H1 (cell line): ENCODE results near the gene SMG9. TPM values are rescaled to one million over a fixed set of nuclear protein-coding genes. Genes with fewer than 3 reads are reported as not detected.

Source experiments
- CTCF ChIA-PET: fragments of 300-600 bp; sonication (Branson Sonifier 250); formaldehyde crosslinking; loops from one replicate; lab custom pipeline; 2021; ENCODE audit not compliant: partially characterized antibody; lab: Charles Lee
- POLR2A ChIA-PET: fragments of 300-600 bp; sonication (Branson Sonifier 250); formaldehyde crosslinking; loops from one replicate; lab custom pipeline; 2021; ENCODE audit warnings: inconsistent platforms; ENCODE audit not compliant: partially characterized antibody; lab: Charles Lee
- DNase-seq, 2 experiments: peaks; one replicate each; pipeline versions ENCODE4 v3.0.0 to v3.0.0-alpha.2; 2010 to 2022; ENCODE audit warnings: low spot score in 2 of 2, low read depth in 1 of 2, mixed read lengths in 1 of 2
- FAIRE-seq: peaks from 2 replicates; lab custom pipeline; 2011; peaks lifted over from hg19 to GRCh38; lab: Jason Lieb, UNC
- H2AFZ ChIP-seq: 2 replicates; pipeline ENCODE4 v1.8.1; 2012; ENCODE audit warnings: low read length, inconsistent platforms
- H2AK5ac ChIP-seq: 2 replicates; pipeline ENCODE4 v1.6.1; 2013; ENCODE audit warnings: low read depth, low read length
- H2BK120ac ChIP-seq: replicated peaks from 2 replicates; pipeline ENCODE3; 2013; ENCODE audit warnings: low read depth, low read length, inconsistent platforms
- H2BK12ac ChIP-seq: 2 replicates; pipeline ENCODE4 v1.6.1; 2013; ENCODE audit warnings: low read depth, low read length
- H2BK15ac ChIP-seq: 2 replicates; pipeline ENCODE4 v1.6.1; 2013; ENCODE audit warnings: low read length
- H2BK20ac ChIP-seq: 2 replicates; pipeline ENCODE4 v1.6.1; 2013; ENCODE audit warnings: low read length
- H2BK5ac ChIP-seq: 2 replicates; pipeline ENCODE4 v1.6.1; 2013; ENCODE audit warnings: low read depth, low read length
- H3K14ac ChIP-seq: 2 replicates; pipeline ENCODE4 v1.6.1; 2013; ENCODE audit warnings: inconsistent platforms; ENCODE audit not compliant: insufficient read length
- H3K18ac ChIP-seq: 2 replicates; pipeline ENCODE4 v1.6.1; 2013; ENCODE audit warnings: low read length; ENCODE audit errors: extremely low read depth
- H3K23ac ChIP-seq: 2 replicates; pipeline ENCODE4 v1.6.1; 2013; ENCODE audit warnings: inconsistent platforms; ENCODE audit not compliant: insufficient read length
- H3K23me2 ChIP-seq: 2 replicates; pipeline ENCODE4 v1.6.1; 2013; ENCODE audit warnings: low read depth, low read length
- H3K27ac ChIP-seq: 2 replicates; pipeline ENCODE4 v1.6.1; 2011; ENCODE audit warnings: low read depth, low read length, inconsistent platforms
- H3K27me3 ChIP-seq, 4 experiments: replicated peaks in 1 of 4; 1 replicate in 1 of 4; 2 replicates in 3 of 4; pipeline versions ENCODE4 v1.6.1 to v1.8.1; 2011 to 2013; ENCODE audit warnings: low read length in 3 of 4, mild to moderate bottlenecking in 3 of 4, inconsistent platforms in 2 of 4, mixed read lengths in 2 of 4, moderate library complexity in 1 of 4; ENCODE audit not compliant: control insufficient read depth in 3 of 4, insufficient read depth in 3 of 4; ENCODE audit errors: extremely low read depth in 1 of 4
- H3K36me3 ChIP-seq, 4 experiments: 2 replicates each; pipeline versions ENCODE4 v1.6.1 to v1.8.1; 2011 to 2013; ENCODE audit warnings: mild to moderate bottlenecking in 4 of 4, low read length in 3 of 4, moderate library complexity in 2 of 4, control low read depth in 1 of 4, inconsistent platforms in 1 of 4; ENCODE audit not compliant: insufficient read depth in 4 of 4, control insufficient read depth in 2 of 4
- H3K4ac ChIP-seq: replicated peaks from 2 replicates; pipeline ENCODE3; 2013; ENCODE audit warnings: low read length, low read depth, mixed read lengths, inconsistent platforms; ENCODE audit not compliant: insufficient read length
- H3K4me1 ChIP-seq, 4 experiments: replicated peaks in 1 of 4; 1 replicate in 1 of 4; 2 replicates in 3 of 4; pipeline versions ENCODE4 v1.6.1 to v1.8.1; 2011 to 2013; ENCODE audit warnings: low read length in 3 of 4, inconsistent platforms in 2 of 4, mixed read lengths in 1 of 4; ENCODE audit not compliant: insufficient read depth in 4 of 4, control insufficient read depth in 3 of 4
- H3K4me2 ChIP-seq, 2 experiments: 2 replicates each; pipeline versions ENCODE4 v1.6.1 to v1.8.1; 2011 to 2013; ENCODE audit warnings: low read depth in 2 of 2, low read length in 2 of 2, control low read depth in 1 of 2, inconsistent platforms in 1 of 2, mild to moderate bottlenecking in 1 of 2; ENCODE audit not compliant: insufficient read depth in 1 of 2
- H3K4me3 ChIP-seq, 4 experiments: fragments of 200-600, 300-600 bp in 1 of 4; sonication (generic), shearing (Covaris generic), sonication (Bioruptor Twin) in 1 of 4; 2 replicates each; pipeline versions ENCODE4 v1.5.1 to v1.8.1; 2011 to 2016; ENCODE audit warnings: low read length in 4 of 4, low read depth in 3 of 4, control low read depth in 2 of 4, inconsistent platforms in 2 of 4, mild to moderate bottlenecking in 2 of 4, mixed read lengths in 1 of 4, moderate library complexity in 1 of 4; ENCODE audit not compliant: insufficient read depth in 2 of 4; ENCODE audit errors: extremely low read depth in 1 of 4
- H3K56ac ChIP-seq: replicated peaks from 2 replicates; pipeline ENCODE3; 2013; ENCODE audit warnings: low read depth, mild to moderate bottlenecking, mixed read lengths, low read length, inconsistent platforms; ENCODE audit not compliant: insufficient read length
- H3K79me1 ChIP-seq: 2 replicates; pipeline ENCODE4 v1.6.1; 2013; ENCODE audit warnings: low read depth, low read length, control low read depth
- H3K79me2 ChIP-seq, 2 experiments: 2 replicates each; pipeline versions ENCODE4 v1.6.1 to v1.8.1; 2012 to 2013; ENCODE audit warnings: low read length in 2 of 2, mild to moderate bottlenecking in 2 of 2, inconsistent platforms in 1 of 2; ENCODE audit not compliant: insufficient read depth in 2 of 2, control insufficient read depth in 1 of 2
- H3K9ac ChIP-seq, 4 experiments: replicated peaks in 1 of 4; 1 replicate in 1 of 4; 2 replicates in 3 of 4; pipeline versions ENCODE4 v1.6.1 to v1.8.1; 2011 to 2013; ENCODE audit warnings: low read depth in 3 of 4, low read length in 3 of 4, control low read depth in 2 of 4, mild to moderate bottlenecking in 2 of 4, moderate library complexity in 2 of 4, inconsistent platforms in 1 of 4; ENCODE audit errors: extremely low read depth in 1 of 4
- H3K9me3 ChIP-seq, 2 experiments: 2 replicates each; pipeline versions ENCODE4 v1.6.1 to v1.8.1; 2012 to 2013; ENCODE audit warnings: mild to moderate bottlenecking in 2 of 2, moderate library complexity in 2 of 2, control low read depth in 1 of 2, inconsistent platforms in 1 of 2, low read depth in 1 of 2, low read length in 1 of 2, mixed read lengths in 1 of 2; ENCODE audit not compliant: insufficient read depth in 2 of 2
- H4K20me1 ChIP-seq, 2 experiments: replicated peaks in 1 of 2; 2 replicates each; pipeline versions ENCODE3 to v1.8.1; 2011 to 2013; ENCODE audit warnings: inconsistent platforms in 2 of 2, low read length in 2 of 2, mild to moderate bottlenecking in 1 of 2; ENCODE audit not compliant: insufficient read depth in 2 of 2, control insufficient read depth in 1 of 2
- H4K5ac ChIP-seq: 2 replicates; pipeline ENCODE4 v1.6.1; 2013; ENCODE audit warnings: low read length, low read depth, mixed read lengths, inconsistent platforms; ENCODE audit not compliant: insufficient read length
- H4K8ac ChIP-seq: 2 replicates; pipeline ENCODE4 v1.8.0; 2013; ENCODE audit warnings: mild to moderate bottlenecking, moderate library complexity, low read length, inconsistent platforms; ENCODE audit not compliant: insufficient read depth; ENCODE audit errors: extremely low read depth
- H4K91ac ChIP-seq: replicated peaks from 2 replicates; pipeline ENCODE3; 2013; ENCODE audit warnings: low read length, mixed read lengths, inconsistent platforms; ENCODE audit not compliant: insufficient read length
- FOSL1 ChIP-seq: IDR thresholded peaks from 2 replicates; pipeline ENCODE4 v1.6.1; 2011; ENCODE audit warnings: mild to moderate bottlenecking, low read depth, low read length, moderate library complexity; ENCODE audit not compliant: insufficient read depth
- MAFK ChIP-seq: IDR thresholded peaks from 2 replicates; pipeline ENCODE4 v1.6.1; 2012; ENCODE audit warnings: low read depth, mild to moderate bottlenecking, improper control_type of control experiment, low read length
- RAD21 ChIP-seq, 2 experiments: IDR thresholded peaks in 1 of 2; conservative IDR thresholded peaks in 1 of 2; 2 replicates each; pipeline ENCODE4 v1.6.1; 2011; ENCODE audit warnings: low read depth in 2 of 2, low read length in 2 of 2, improper control_type of control experiment in 1 of 2, inconsistent platforms in 1 of 2, mild to moderate bottlenecking in 1 of 2, moderate library complexity in 1 of 2
- WGBS, 2 experiments: shearing (Covaris generic) in 1 of 2; methylation state at CpG; one replicate each; pipeline versions ENCODE4 v1.1.6 to v1.1.7; 2013 to 2015; ENCODE audit warnings: low lambda C conversion rate in 2 of 2, mixed read lengths in 2 of 2, inconsistent platforms in 1 of 2, low coverage in 1 of 2, missing lambda C conversion rate in 1 of 2; ENCODE audit not compliant: insufficient replicate concordance in 2 of 2, insufficient coverage in 1 of 2, insufficient read length in 1 of 2; ENCODE audit errors: extremely low coverage in 1 of 2, missing lambda C conversion rate in 1 of 2; 5-methylcytosine and 5-hydroxymethylcytosine counted together
- polyA plus RNA-seq, 7 experiments: library from polyadenylated mRNA; depleted of rRNA in 3 of 7; stranded (reverse) in 5 of 7; unstranded in 2 of 7; fragments of >200 nt in 5 of 7; fragments of 200-250 nt in 2 of 7; gene quantifications; 1 replicate in 5 of 7; 2 replicates in 1 of 7; 4 replicates in 1 of 7; pipeline versions ENCODE4 v1.2.1 to v1.2.3, GENCODE V29; 2011 to 2013; ENCODE audit warnings: missing spikeins in 2 of 7, mixed read lengths in 2 of 7
- total RNA-seq: library from RNA; stranded (reverse); fragmentation: NEBNext Ultra II Directional; extraction: Animal tissue kit (Norgen Biotek cat#: 25700); gene quantifications from 2 replicates; pipeline ENCODE4 v1.2.1, GENCODE V29; 2021

Gene SMG9
- total and polyA plus RNA-seq, 2 of the 8 experiments (the other 6 are each of a cell fraction or from before 2014, with no cell fraction given): 20.4 to 28.7 TPM

DNA sequence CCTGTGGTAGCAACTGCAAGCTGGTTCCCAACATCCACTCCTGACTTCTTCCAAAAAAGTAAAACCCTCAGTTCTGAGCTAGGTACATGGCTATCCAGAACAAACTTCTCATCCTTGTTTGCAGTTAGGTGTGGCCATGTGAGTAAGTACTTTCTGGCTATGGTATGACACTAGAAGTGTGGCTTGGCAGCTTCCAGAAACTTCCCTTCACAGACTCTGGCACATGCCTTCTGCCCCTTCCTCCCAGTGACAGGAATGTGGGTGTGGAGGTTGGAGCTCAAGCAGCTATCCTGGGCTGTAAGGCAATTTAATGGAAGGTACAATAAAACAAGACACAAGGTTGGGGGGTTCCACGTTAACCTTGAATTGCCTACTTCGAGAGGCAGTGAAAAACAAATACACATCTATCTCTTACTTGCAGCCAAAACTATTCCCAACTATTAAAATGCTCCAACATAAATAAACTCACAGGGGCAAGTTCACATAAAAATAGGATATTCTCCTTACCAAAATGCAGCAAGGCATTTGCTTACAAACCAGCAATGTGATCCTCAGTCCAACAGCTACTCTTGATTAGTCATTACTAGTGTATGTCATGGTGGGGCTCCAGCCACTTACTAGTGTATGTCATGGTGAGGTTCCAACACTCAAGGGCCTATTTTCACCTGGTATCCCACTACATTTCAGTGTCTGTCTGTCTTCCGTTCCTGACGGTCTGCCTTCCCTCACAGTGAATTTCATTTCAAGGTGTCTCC is 3.1 kb downstream of the SMG9 start:
- H3K4me2 ChIP-seq: no peak overlapping the region
- H3K4me3 ChIP-seq: no peak overlapping the region
- H3K9me3 ChIP-seq: no peaks in the 10 kb centered on the region
- no peak overlapping the region for H3K4ac ChIP-seq
- no peak overlapping the region for H2BK20ac ChIP-seq
- H3K4me1 ChIP-seq: no peaks in the 10 kb centered on the region
- H4K5ac ChIP-seq: no peak overlapping the region
- no peak overlapping the region for H3K18ac ChIP-seq
- no peak overlapping the region for H4K91ac ChIP-seq
- H3K23ac ChIP-seq: no peak overlapping the region
- peaks cover 18 to 30% (median 20%) of the 10 kb centered on the region in 4 experiments for H3K36me3 ChIP-seq
- H3K56ac ChIP-seq: no peak overlapping the region
- H2BK5ac ChIP-seq: no peak overlapping the region
- peaks cover 0 to 13% of the 10 kb centered on the region in 2 experiments; a peak in 1 of 4 replicates for H3K79me2 ChIP-seq
- CTCF ChIA-PET: interaction anchor here (0.9 to 30.4 kb wide), 6 partner anchors 8 to 58 kb away, joined by 3 to 703 read pairs (median 4); partner anchors contain the start of gene KCNN4
- H2BK15ac ChIP-seq: no peak overlapping the region
- TF ChIP-seq FOSL1 (no peak), RAD21 (IDR thresholded peaks at IDR 0.05 in 1 of 2, conservative IDR thresholded peaks at IDR 0.05 in 1 of 2; ENCODE audit: low read depth in 2 of 2, low read length in 2 of 2) (no peak), MAFK (no peak)
- TF ChIP-seq, all 59 proteins: peak for 0
- FAIRE-seq (no peak), DNase-seq (no peak)
- peaks cover 4% of the 10 kb centered on the region; the same call in 1 of the 2 replicates for H3K23me2 ChIP-seq
- H3K79me1 ChIP-seq: peaks cover 3% of the 10 kb centered on the region; the same call in 1 of the 2 replicates
- H3K14ac ChIP-seq: no peak overlapping the region
- H2AFZ ChIP-seq: no peak overlapping the region
- no peaks in the 10 kb centered on the region for H4K20me1 ChIP-seq
- no peak overlapping the region for H3K27ac ChIP-seq
- POLR2A ChIA-PET: interaction anchor here (0.6 to 5.4 kb wide), 5 partner anchors 13 to 1575 kb away, joined by 3 to 33 read pairs (median 3); no protein-coding TSS in a partner anchor
- H3K9ac ChIP-seq: no peak overlapping the region
- H2BK12ac ChIP-seq: no peak overlapping the region
- H3K27me3 ChIP-seq: no peaks in the 10 kb centered on the region
- no peak overlapping the region for H2AK5ac ChIP-seq
- H2BK120ac ChIP-seq: no peak overlapping the region
- H4K8ac ChIP-seq: no peak overlapping the region
- WGBS, 2 experiments: 89% methylated on average over 4 of the region's 4 CpGs; no CpG with 5 or more reads in 1 of the 2 experiments
